GM13976 (cell line): ENCODE results near the gene VSIR.

Experiments
- DNase-seq: peaks from one replicate; pipeline ENCODE4 v3.0.0; 2012; ENCODE audit warnings: low spot score
- CTCF ChIP-seq: IDR thresholded peaks from 2 replicates; pipeline ENCODE4 v1.5.1; 2012; ENCODE audit warnings: borderline replicate concordance, mild to moderate bottlenecking; ENCODE audit not compliant: insufficient read depth; ENCODE audit errors: extremely low read depth, missing control alignments, control extremely low read depth
- in situ Hi-C: fragments of 300-500 bp; cut with MboI; formaldehyde crosslinking; loops from one replicate; pipeline ENCODE4 v1.12.0; 2022; ENCODE audit warnings: low sequenced_read_pairs, mixed read lengths, inconsistent platforms; ENCODE audit not compliant: unreplicated experiment

Gene VSIR

DNA sequence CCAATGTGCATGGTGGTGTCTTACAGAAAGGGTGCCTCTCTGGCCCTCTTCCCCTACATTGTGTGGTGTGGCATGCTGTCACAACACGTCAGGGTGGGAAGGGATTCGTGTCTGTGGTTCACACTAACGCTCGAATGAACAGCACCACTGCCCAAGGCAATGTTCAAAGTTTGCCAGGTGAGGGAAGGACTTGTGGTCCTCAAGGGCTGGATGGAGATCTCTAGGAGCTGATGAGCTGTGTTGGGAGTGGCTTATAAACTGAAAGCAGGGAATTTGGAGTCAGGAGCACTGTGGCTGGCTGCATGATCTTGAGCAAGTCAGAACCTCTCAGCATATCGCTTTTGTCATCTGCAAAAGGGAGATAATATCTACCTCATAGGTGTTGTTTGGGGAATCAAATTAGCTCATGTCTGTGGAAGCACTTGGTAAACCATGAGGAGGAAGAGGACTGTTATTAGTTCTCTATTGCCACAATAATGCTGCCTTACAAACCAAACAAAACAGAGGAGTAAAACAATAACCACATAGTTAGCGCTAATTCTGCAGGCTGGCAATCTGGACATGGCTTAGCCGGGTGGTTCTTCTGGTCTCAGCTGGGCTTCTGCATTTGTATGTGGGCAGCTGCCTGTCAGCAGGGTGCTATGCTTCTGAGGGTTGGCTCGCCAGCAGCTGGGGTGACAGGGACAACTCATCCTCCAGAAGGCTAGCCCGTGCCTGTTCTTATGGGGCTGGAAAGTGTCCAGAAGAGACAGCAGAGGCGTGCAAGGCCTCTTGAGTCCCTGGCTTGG, 30.8 kb downstream of the VSIR start:
- in situ Hi-C loops: no loop called here
- no peak for DNase-seq
- TF ChIP-seq CTCF: no peak

- in situ Hi-C loops: no loop called here
Observed at GRCh38 chr10:71741671-71742070, 31.6 kb downstream of the VSIR start.

GRCh38 chr10:71741029-71741428, 32.3 kb downstream of the VSIR start:
- in situ Hi-C loops: no loop called here
- no peak for TF ChIP-seq CTCF

More at GRCh38 chr10:71741671-71742070, 31.6 kb downstream of the VSIR start:
- TF ChIP-seq CTCF: no peak
- no peak for DNase-seq

GRCh38 chr10:71740069-71740653, 33.2 kb downstream of the VSIR start:
- DNase-seq: no peak
- in situ Hi-C loops: no loop called here
- TF ChIP-seq CTCF: no peak

More at GRCh38 chr10:71741029-71741428, 32.3 kb downstream of the VSIR start:
- DNase-seq: no peak

GRCh38 chr10:71739358-71739900, 33.9 kb downstream of the VSIR start:
- DNase-seq: no peak
- in situ Hi-C loops: no loop called here
- TF ChIP-seq CTCF: no peak

GRCh38 chr10:71737834-71738197, 35.5 kb downstream of the VSIR start:
- TF ChIP-seq CTCF: no peak
- DNase-seq: no peak
- in situ Hi-C loops: no loop called here
